ENCODE data around the gene JSRP1. TPM values are rescaled to one million over a fixed set of nuclear protein-coding genes. Genes with fewer than 3 reads are reported as not detected.

The JSRP1 gene
- polyA plus RNA-seq, 1 of the 3 experiments (the other 2 are of a cell fraction), result 0.76 TPM

DNA sequence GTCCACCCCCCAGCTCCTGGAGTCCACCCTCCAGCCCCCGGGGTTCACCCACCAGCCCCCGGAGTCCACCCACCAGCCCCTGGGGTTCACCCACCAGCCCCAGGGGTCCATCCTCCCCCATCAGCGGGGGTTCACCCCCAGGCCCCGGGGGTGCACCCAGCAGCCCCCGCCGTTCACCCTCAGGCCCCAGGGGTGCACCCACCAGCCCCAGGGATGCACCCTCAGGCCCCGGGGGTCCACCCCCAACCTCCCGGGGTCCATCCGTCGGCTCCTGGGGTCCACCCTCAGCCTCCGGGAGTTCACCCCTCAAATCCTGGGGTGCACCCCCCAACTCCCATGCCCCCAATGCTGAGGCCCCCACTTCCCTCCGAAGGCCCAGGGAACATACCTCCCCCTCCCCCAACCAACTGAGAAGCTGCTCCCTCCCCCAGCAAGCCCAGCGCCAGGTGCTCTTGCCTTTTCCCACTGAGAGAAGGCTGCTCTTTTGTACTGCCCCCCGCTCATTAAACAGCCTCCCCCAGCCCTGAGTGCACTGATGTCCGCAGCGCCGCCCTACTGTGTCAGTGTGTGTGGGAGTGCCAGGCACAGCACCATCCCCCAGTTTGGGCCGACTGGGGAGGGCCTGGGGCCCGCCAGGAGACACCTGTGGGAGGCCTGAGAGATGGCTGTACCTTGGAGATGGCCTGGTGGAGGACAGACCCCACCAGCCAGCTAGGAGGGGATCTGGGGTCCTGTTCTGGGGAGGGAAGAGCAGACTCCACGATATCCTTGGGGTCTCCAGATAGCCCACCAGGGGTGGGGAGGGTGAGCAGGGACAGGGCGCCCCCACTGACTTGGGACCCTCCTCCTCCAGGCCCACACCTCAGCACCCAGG, 7.8 kb downstream of the JSRP1 start:
- Histone ChIP-seq H2AFZ (ENCODE audit: low read depth) (no peak overlapping the region), H3K36me3 (replicated peaks in 1 of 2; ENCODE audit: control insufficient read depth in 1 of 2, insufficient read depth in 2 of 2, low read length in 1 of 2) (peaks cover 22 to 66% of the 10 kb centered on the region in 2 experiments), H3K4me1 (ENCODE audit: control insufficient read depth in 1 of 2, insufficient read depth in 2 of 2, low read depth in 1 of 2, low read length in 1 of 2) (peaks cover 6 to 33% of the 10 kb centered on the region in 2 experiments; a peak in 2 of 4 replicates), H3K9ac (no peak overlapping the region), H4K20me1 (ENCODE audit: insufficient read depth) (peaks cover 28% of the 10 kb centered on the region), H3K27me3 (ENCODE audit: insufficient read depth) (no peaks in the 10 kb centered on the region), H3K9me2 (no peaks in the 10 kb centered on the region), H3K27ac (ENCODE audit: low read depth in 2 of 2, low read length in 1 of 2) (no peak overlapping the region), H3F3A (replicated peaks; ENCODE audit: insufficient read depth) (peaks cover 10% of the 10 kb centered on the region), H3K4me2 (no peak overlapping the region), H3K9me3 (no peaks in the 10 kb centered on the region), H3K79me2 (ENCODE audit: insufficient read depth) (peaks cover 26% of the 10 kb centered on the region), H3K4me3 (ENCODE audit: low read depth in 2 of 2, low read length in 1 of 2) (no peak overlapping the region)
- DNase-seq, result peak; percentile 32
- POLR2A ChIA-PET, result no interaction called here
- CTCF ChIA-PET, result interaction anchor here (1.2 to 1.7 kb wide), 3 partner anchors 13 to 67 kb away, joined by 4 to 6 read pairs (median 5); partner anchors contain the start of gene PLEKHJ1
- TF ChIP-seq FOSL2 (IDR thresholded peaks at IDR 0.05; ENCODE audit: borderline replicate concordance, low read depth), result no peak
- TF ChIP-seq, protein P1, sequence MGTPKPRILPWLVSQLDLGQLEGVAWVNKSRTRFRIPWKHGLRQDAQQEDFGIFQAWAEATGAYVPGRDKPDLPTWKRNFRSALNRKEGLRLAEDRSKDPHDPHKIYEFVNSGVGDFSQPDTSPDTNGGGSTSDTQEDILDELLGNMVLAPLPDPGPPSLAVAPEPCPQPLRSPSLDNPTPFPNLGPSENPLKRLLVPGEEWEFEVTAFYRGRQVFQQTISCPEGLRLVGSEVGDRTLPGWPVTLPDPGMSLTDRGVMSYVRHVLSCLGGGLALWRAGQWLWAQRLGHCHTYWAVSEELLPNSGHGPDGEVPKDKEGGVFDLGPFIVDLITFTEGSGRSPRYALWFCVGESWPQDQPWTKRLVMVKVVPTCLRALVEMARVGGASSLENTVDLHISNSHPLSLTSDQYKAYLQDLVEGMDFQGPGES (IDR thresholded peaks at IDR 0.05; ENCODE audit: low read depth, low read length), result no peak
- no peak for TF ChIP-seq NFIC (IDR thresholded peaks at IDR 0.05; ENCODE audit: borderline replicate concordance)
- no peak for TF ChIP-seq TEAD4 (IDR thresholded peaks at IDR 0.05; ENCODE audit: borderline replicate concordance, insufficient read depth)
- no peak for TF ChIP-seq RAD21 (IDR thresholded peaks at IDR 0.05; ENCODE audit: low read length)
- no peak for TF ChIP-seq YY1 (IDR thresholded peaks at IDR 0.05; ENCODE audit: low read depth)
- TF ChIP-seq FOXJ3 (CRISPR knock-in tag; IDR thresholded peaks at IDR 0.05), result no peak
- TF ChIP-seq RCOR1 (IDR thresholded peaks at IDR 0.05; ENCODE audit: low read length), result no peak
- TF ChIP-seq RXRA (IDR thresholded peaks at IDR 0.05; ENCODE audit: borderline replicate concordance, low read depth), result no peak
- TF ChIP-seq GABPA (IDR thresholded peaks at IDR 0.05; ENCODE audit: low read depth), result no peak
- TF ChIP-seq, protein P2, sequence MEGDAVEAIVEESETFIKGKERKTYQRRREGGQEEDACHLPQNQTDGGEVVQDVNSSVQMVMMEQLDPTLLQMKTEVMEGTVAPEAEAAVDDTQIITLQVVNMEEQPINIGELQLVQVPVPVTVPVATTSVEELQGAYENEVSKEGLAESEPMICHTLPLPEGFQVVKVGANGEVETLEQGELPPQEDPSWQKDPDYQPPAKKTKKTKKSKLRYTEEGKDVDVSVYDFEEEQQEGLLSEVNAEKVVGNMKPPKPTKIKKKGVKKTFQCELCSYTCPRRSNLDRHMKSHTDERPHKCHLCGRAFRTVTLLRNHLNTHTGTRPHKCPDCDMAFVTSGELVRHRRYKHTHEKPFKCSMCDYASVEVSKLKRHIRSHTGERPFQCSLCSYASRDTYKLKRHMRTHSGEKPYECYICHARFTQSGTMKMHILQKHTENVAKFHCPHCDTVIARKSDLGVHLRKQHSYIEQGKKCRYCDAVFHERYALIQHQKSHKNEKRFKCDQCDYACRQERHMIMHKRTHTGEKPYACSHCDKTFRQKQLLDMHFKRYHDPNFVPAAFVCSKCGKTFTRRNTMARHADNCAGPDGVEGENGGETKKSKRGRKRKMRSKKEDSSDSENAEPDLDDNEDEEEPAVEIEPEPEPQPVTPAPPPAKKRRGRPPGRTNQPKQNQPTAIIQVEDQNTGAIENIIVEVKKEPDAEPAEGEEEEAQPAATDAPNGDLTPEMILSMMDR (IDR thresholded peaks at IDR 0.05), result no peak
- TF ChIP-seq GATA2 (CRISPR knock-in tag; IDR thresholded peaks at IDR 0.05), result no peak
- TF ChIP-seq, protein P3, sequence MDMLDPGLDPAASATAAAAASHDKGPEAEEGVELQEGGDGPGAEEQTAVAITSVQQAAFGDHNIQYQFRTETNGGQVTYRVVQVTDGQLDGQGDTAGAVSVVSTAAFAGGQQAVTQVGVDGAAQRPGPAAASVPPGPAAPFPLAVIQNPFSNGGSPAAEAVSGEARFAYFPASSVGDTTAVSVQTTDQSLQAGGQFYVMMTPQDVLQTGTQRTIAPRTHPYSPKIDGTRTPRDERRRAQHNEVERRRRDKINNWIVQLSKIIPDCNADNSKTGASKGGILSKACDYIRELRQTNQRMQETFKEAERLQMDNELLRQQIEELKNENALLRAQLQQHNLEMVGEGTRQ (IDR thresholded peaks at IDR 0.05; ENCODE audit: borderline replicate concordance, low read depth, low read length), result no peak
- TF ChIP-seq EZH2phosphoT487 (IDR thresholded peaks at IDR 0.05; ENCODE audit: borderline replicate concordance, low read depth), result no peak
- 85% methylated on average over 14 of the region's 21 CpGs for WGBS (ENCODE audit: low lambda C conversion rate)
